HG03442 (cell line): ENCODE data around the gene SLC2A6.

Source experiments
- ATAC-seq: cut with Tn5 transposase; IDR thresholded peaks from one replicate; pipeline ENCODE4 v1.9.1; 2021; ENCODE audit warnings: mild to moderate bottlenecking, moderate library complexity; ENCODE audit not compliant: unreplicated experiment

The SLC2A6 gene

GRCh38 chr9:133483611-133484010 lies 4.7 kb upstream of the SLC2A6 start:
- ATAC-seq: no peak

- peak; percentile 25 for ATAC-seq
These were observed 678 bp downstream of the SLC2A6 start for GRCh38 chr9:133477992-133478850.

DNA sequence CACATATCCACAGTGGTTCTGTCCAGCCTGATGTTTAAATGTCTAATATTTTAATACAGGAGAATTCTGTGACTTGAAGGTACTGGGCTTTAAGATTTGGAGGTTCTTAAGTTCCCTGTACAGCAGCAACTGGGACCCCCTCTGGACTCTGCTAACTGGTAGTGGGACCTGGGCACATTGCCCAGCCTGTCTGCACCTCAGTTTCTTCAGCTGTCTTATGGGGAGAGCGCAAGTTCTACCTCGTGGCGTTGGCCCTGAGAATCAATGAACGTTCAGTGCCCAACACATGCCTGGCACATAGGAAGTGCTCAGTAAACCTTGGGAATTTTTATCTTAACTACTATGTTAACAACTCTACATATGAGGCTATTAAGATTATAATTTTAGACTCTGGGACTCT lies 1.4 kb downstream of the SLC2A6 start:
- ATAC-seq: no peak

DNA sequence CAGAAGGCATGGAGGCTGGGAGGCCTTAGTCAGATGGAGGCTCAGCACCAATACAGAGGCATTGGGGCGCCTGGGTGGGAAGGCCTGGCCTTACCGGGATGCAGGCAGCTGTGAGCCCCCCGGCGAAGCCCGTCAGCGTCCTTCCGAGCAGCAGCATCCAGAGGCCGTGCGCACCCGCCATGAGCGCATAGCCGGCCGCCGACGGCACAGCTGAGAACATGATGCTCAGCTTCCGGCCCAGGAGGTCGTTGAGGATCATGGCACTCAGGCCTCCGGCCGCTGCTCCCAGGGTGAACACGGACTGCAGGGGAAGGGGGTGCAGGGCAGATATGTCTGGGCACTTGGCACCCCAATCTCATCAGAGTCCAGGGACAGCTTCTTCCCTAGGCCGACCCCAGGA lies 2.0 kb downstream of the SLC2A6 start:
- no peak for ATAC-seq

DNA sequence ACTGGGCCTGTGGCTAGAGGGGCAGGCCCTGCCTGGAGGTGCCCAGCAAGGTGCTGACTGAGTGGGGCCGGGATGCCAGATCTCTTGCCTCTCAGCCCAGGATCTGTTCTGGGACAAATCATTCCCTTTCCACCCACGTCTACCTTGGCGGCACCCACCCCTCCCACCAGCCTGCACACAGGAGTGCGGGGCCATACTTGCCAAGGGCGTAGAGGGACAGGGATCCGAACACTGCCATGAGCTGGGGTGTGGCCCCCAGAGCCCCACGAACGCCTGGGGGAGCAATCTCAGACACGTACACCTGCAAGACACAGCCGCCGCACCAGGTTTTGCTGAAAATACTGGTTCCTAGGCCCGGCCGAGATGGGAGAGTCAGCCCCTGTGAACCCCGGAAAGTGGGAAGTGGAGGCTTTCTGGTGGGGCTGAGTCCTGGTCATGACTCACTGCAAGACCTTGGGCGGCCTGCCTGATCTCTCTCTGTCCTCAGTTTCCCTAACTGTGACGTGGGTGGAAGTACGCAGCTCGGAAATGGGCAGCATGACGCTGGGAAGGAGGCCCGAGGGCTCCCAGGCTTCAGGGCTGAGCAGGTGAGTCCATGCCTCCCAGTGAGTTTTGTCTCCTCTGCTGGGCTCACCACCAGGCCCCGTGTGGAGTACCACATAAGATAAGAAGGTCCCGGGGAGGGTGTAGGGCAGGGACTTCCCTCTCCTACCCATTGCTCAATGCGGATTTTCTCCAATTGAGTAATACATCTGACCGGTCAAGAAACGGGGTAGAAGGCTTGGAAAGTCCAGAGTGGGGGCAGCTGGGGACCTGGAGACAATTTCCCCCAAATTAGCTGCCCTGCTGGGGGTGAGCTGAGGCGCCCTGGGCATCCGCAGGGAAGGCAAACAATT lies 2.6 kb downstream of the SLC2A6 start:
- ATAC-seq: no peak

DNA sequence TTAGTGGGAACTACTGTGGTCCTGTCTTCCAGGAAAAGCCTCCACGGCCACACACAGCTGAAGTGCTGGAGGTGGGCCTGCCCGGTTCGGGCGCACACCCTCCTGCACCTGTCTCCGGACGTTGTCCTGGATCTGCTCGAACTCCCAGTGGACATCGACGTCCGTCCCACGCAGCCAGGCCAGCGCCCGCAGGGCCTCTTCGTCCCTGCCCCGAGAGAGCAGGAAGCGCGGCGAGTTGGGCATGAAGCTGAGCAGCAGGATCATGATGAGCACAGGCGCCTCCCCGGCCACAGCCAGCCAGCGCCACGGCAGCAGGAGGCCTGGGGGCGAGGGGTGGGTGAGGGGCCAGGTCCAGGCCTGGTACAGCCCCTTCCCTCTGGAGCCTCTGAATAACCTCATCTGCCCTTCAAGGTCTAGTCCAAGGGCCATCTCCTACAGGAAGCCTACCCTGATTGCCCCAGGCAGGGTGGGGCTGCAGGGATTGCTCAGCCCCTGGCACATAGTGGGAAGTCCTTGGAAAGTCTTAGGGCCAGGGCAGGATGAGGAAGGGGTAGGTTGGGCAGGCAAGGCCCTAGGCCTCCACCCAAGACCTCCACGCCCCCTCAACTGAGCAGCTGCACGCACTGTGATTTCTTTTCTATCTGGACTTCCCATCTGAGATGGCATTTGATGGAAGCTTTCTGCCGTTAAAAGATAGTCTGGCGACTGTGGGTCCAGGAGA lies 3.4 kb downstream of the SLC2A6 start:
- no peak for ATAC-seq

GRCh38 chr9:133474853-133475252 lies 4.0 kb downstream of the SLC2A6 start:
- ATAC-seq: no peak

DNA sequence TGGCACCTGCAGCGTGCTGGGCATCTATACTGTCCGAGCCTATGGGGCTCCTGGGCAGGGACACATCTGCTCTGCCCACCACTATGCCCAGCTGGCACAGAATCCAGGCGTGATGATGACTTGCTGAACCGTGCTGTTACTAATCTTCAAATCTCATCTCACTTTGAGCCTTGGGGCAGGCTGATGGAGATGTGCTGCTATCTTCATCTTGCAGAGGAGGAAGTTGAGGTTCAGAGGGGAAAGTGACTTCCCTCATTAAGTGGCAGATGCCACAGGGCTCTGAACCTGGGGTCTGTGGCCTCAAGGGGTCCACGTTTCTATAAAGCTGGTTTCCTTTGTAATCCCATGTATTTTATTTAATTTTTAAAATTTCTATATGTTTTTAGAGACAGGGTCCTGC lies 4.7 kb downstream of the SLC2A6 start:
- no peak for ATAC-seq

DNA sequence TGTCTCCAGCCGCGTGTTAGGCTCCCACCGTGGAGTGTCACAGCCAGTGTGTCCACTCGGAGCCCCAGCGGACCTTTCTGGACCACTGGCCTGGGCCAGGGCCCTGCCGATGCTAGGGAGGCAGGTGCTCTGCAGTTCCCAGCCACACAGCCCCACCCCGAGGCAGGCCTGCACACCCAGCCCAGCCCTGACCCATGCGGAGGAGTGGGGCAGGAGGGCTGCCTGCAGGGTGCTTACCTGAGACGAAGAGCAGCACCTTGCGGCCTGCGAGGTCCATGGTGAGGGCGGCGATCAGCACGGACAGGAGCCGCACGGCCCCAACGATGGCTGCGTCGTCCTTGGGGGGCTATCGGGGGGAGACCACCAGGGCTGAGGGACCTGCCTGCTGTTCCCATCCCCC lies 5.2 kb downstream of the SLC2A6 start:
- ATAC-seq: no peak

DNA sequence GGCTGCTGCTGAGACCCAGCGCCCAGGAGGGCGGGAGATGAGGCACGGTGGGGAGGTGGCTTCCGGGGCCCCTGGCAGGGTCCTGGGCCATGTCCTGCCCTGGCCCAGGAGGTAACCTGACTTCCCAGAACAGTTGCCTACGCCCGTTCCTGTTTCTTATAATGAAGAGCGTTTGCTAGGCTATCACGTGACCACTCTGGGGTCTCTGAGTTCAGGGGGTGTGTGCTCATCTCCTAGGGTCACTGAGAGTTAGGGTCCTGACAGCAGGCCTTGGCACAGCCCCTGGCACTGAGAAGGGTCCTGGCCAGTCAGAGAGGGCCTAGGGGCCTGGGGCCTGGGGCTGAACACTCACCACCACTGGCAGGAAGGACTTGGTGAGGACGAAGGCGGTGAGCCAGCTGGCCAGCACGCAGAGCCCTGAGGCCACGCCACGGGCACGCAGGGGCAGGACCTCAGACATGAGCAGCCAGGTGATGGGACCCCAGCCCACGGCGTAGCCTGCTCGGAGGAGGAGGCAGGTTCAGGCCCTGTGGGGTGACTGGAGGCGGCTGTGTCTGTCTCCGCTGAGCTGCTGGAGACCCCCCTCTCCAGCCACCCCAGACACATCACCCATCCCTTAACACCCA lies 6.0 kb downstream of the SLC2A6 start:
- no peak for ATAC-seq

- no peak for ATAC-seq
These were observed 6.6 kb downstream of the SLC2A6 start for GRCh38 chr9:133472277-133472645.

- ATAC-seq: no peak
These were observed 7.2 kb downstream of the SLC2A6 start for GRCh38 chr9:133471551-133472276.

GRCh38 chr9:133470988-133471387 lies 7.9 kb downstream of the SLC2A6 start:
- ATAC-seq: no peak

GRCh38 chr9:133470427-133470924 lies 8.4 kb downstream of the SLC2A6 start:
- no peak for ATAC-seq

- ATAC-seq: no peak
These were observed 10.0 kb downstream of the SLC2A6 start for GRCh38 chr9:133468777-133469421.

DNA sequence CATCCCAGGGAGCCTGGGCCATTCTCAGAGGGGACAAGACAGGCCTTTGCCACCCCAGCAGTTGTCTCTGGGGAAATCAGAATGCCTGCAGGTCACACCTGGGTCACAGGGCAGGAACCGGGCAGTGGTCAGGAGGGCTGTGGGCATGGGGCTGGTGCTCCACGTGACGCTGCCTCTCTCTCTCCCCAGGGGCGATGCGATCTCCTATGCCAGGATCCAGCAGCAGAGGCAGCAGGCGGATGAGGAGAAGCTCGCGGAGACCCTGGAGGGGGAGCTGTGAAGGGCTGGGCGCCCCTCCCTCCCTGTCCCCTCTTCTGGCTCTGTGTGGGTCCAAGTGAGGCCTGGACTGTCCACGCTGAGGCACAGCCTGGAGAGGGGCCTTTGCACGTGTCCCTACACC lies 10.5 kb downstream of the SLC2A6 start:
- no peak for ATAC-seq

- no peak for ATAC-seq
These were observed 11.8 kb downstream of the SLC2A6 start for GRCh38 chr9:133467101-133467500.

DNA sequence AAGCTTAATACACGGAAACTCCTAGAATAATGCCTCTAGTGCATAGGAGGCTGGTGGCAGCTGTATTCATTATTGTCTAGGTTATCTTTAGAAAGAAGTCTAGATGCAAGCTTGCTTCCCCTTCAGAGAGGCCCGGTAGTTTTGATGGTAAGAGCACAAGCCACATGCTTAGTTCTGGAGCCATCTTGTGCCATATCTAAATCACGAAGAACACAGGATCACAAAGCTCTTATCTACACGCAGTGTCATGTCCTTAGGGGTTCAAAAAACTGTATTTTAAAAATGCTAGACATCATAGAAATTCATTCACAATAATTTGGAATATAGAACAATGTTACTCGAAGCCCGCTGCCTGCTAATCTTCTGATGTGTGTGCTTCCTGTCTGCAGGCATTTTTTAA lies 12.9 kb downstream of the SLC2A6 start:
- ATAC-seq: no peak

DNA sequence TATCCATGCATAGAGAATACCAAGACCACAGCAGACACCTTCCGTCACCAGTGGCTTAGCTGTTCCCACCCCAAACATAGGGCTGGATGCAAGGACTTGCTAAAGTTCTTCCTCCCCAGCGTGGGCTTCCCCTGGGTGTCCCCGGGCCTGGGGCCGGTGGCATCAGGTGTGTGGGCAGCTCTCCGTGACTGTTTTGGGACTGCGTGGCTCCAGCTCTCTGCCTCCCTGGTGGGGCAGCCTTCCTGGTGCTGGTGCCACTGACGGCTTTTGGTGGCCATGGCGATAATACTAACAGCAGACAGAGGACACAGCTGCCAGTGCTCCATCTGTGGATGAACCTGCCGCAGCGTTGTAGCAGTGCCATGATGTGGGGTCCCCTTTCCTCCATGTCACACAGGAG lies 14.3 kb downstream of the SLC2A6 start:
- no peak for ATAC-seq
